Left colon (tissue), 2 donors: ENCODE results near the gene EPSTI1. TPM values are rescaled to one million over a fixed set of nuclear protein-coding genes. Genes with fewer than 3 reads are reported as not detected.
"Not testable (repeated sequence)": the region's sequence is repeated elsewhere in the genome, so short reads cannot be mapped to it uniquely, and the experiment has no call there.

Source experiments
- ATAC-seq: fragments of 200-7000 bp; cut with Tn5 transposase; one replicate; pipeline ENCODE4 v1.9.1; 2020; ENCODE audit warnings: mild to moderate bottlenecking, moderate library complexity
- DNase-seq, 2 donors: peaks; one replicate each; pipeline ENCODE4 v3.0.0-alpha.2; 2020
- intact Hi-C, 2 donors: fragments of 100-400 bp; cut with DNase I in 1 of 2; cut with micrococcal nuclease in 1 of 2; formaldehyde crosslinking; loops; one replicate each; pipeline versions ENCODE4 v1.11.2 to v1.14.0; 2022; cut with DNase I, micrococcal nuclease
- total RNA-seq, 2 donors: library from RNA; stranded (reverse); fragmentation: NEBNext Ultra II Directional; extraction: Animal tissue kit (Norgen Biotek cat#: 25700); gene quantifications; one replicate each; pipeline ENCODE4 v1.2.1, GENCODE V29; 2021
- donor health status: DM: no; HTN: no; CAD: no.
- donor health status: DM: yes; HTN: yes; CAD: no.

The EPSTI1 gene
- total RNA-seq, 2 donors from 2014 or later: 9.4 to 24.2 TPM

DNA sequence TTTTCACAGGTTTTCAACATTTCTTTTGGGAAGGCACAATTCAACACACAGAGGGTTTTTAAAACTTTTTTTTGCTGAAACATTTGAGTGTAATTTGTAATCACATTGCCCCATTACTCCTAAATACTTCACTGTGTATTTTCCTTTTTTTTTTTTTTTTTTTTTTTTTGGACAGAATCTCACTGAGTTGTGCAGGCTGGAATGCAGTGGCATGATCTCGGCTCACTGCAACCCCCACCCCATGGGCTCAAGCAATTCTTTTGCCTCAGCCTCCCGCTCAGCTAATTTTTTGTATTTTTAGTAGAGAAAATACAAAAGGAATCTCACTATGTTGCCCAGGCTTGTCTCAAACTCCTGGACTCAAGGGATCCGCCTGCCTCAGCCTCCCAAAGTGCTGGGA lies 16.6 kb upstream of the EPSTI1 start:
- intact Hi-C loops: no loop called here
- ATAC-seq (no peak), DNase-seq (no peak)

DNA sequence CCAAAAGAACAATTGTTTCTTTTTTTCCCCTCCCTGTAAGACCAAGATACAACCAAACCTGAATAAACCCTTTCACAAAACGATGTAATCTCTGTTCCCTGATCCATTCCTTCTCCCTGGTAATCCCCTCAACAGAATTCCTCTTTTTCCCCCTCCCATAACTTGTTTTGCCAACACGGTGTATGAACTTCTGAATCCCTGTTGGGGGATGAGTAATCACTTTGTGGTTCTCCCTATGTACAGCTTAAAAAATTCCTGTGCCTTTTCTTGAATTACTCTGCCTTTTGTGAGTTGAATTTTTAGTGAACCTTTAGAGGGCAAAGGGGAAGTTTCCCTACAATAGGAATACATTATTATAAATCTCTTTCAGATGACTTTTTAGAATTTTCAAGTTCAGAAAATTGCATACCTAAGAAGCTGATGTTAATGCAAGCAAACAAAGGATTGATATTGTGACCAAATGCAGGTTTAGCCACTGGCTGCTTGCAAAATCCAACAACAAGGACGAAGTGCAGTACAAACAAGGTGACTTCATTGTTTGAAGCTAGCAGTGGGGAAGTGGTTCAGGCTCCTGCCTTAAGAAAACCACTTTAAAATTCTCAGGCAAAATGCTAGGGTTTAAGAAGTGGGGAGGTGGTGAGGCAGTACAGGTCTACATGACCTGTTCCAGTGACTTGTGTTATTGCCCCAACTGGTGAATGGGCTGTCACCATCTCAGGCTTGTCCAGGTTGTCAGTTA lies 15.0 kb upstream of the EPSTI1 start:
- intact Hi-C loops: no loop called here
- no peak for ATAC-seq
- DNase-seq: no peak

- DNase-seq: no peak
- ATAC-seq: no peak
- intact Hi-C loops: no loop called here
Measured at GRCh38 chr13:43005460-43006236, 13.6 kb upstream of the EPSTI1 start.

DNA sequence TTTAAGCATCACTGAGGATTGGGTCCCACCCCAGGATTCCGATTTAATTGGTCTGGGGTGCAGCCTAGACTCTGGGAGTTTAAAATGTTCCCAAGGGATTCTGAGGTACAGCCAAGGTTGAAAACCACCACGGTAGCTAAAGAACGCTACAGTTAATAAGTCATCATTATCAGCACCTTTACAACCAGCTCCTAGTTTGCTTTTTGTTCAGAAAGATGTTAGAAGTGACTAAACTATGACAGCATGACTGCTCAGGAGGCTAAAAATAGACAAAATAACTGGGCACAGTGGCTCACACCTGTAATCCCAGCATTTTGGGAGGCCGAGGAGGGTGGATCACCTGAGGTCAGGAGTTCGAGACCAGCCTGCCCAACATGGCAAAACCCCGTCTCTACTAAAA lies 11.7 kb upstream of the EPSTI1 start:
- intact Hi-C loops: no loop called here
- ATAC-seq (no peak), DNase-seq (no peak)

GRCh38 chr13:43003010-43003409 lies 11.0 kb upstream of the EPSTI1 start:
- DNase-seq (no peak), ATAC-seq (no peak)
- intact Hi-C loops: no loop called here

DNA sequence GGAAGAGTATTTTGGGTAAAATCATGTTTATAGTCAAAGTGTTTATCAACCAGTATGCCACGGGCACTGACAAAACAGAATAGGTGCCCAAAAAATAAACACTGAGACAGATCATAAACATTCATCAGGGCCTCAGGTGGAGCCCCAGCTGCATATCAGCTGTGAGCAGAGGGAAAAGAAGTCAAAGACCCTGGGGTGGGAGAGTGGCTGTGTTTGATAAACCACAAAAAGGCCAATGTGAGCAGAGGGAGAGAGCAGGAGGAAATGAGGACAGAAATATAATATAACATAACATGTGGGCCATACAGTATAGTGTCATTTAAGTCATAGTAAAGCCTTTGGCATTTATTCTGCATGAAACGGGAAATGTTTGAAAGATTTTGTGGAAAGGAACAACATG lies 10.0 kb upstream of the EPSTI1 start:
- DNase-seq (no peak), ATAC-seq (no peak)
- intact Hi-C loops: no loop called here

DNA sequence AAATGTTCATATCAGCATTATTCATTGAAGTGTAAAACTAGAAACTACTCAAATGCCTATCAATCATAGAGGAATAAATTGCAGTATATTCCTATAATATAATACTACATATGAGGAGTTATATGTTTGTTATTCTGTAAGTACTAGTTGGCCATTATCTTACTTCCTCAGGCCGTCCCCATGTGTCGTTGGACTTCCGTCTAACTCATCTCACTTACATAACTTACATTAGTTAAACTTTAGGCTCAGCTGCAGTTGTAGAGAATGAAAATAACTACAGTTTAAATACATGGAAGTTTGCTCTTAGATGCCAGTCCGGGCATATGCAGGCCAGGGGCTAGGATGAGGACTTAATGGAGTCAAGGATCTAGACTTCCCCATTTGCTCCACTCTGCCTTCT lies 8.6 kb upstream of the EPSTI1 start:
- intact Hi-C loops: no loop called here
- DNase-seq (no peak), ATAC-seq (no peak)

- ATAC-seq (no peak), DNase-seq (no peak)
- intact Hi-C loops: no loop called here
Measured at GRCh38 chr13:42999491-42999890, 7.5 kb upstream of the EPSTI1 start.

DNA sequence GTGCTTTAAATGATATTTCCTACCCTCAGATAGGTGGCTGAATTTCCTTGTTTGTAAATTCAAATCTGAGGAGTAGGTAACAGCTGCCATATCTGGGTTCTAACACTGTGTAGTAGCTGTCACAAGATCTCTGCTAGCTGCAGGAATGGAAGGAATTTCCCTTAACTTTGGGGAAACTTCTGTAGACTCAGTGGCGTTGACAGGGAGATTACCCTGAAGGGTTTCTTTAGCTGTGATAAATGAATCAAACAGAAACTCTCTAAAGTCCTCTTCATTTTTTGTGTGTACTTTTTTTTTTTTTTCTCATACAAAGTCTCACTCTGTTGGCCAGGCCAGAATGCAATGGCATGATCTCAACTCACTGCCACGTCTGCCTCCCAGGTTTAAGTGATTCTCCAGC lies 5.3 kb upstream of the EPSTI1 start:
- ATAC-seq (no peak), DNase-seq (no peak)
- intact Hi-C loops: no loop called here

- intact Hi-C loops: no loop called here
- no peak for ATAC-seq
- no peak for DNase-seq
Measured at GRCh38 chr13:42996584-42996983, 4.5 kb upstream of the EPSTI1 start.

DNA sequence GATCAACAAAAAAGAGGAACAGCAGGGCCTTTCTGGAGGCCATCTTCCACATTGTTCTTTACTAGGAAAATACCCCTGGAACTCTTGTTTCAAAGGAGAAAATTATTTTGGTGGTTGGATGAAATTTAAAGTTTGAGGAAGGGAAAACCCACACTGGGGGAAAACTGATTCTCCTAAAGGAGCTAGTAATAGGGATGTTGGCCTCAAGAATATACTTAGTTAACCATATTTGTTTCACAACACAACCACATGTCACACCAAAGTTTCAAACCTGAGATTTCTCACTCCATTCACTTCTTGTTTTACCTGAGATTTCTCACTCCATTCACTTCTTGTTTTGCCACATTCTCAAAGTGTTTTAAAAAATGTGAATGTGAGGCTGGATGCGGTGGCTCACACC lies 2.8 kb upstream of the EPSTI1 start:
- intact Hi-C loops: no loop called here
- no peak for ATAC-seq
- DNase-seq: no peak

DNA sequence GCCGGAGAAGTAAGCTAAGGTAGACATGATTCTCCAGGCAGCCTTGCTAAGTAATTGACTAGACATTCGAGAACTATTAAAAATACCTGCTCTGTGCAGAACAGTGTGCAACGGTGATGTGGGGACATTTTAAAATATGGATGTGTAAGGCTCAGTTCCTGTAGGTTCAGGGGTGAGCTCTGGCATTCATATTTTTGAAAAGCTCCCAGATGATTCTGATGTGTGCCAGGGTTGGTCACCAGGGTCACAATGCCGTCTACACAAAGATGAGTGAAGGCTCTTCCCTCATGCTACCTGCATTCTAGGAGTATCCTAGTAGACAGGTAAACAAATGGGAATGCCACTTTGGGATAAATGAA lies 702 bp upstream of the EPSTI1 start:
- DNase-seq (no peak), ATAC-seq (no peak)
- intact Hi-C loops: no loop called here

- DNase-seq, intact Hi-C loops: not testable (repeated sequence)
- peak; percentile 56 for ATAC-seq
Measured at GRCh38 chr13:42991233-42991897, 676 bp downstream of the EPSTI1 start.

DNA sequence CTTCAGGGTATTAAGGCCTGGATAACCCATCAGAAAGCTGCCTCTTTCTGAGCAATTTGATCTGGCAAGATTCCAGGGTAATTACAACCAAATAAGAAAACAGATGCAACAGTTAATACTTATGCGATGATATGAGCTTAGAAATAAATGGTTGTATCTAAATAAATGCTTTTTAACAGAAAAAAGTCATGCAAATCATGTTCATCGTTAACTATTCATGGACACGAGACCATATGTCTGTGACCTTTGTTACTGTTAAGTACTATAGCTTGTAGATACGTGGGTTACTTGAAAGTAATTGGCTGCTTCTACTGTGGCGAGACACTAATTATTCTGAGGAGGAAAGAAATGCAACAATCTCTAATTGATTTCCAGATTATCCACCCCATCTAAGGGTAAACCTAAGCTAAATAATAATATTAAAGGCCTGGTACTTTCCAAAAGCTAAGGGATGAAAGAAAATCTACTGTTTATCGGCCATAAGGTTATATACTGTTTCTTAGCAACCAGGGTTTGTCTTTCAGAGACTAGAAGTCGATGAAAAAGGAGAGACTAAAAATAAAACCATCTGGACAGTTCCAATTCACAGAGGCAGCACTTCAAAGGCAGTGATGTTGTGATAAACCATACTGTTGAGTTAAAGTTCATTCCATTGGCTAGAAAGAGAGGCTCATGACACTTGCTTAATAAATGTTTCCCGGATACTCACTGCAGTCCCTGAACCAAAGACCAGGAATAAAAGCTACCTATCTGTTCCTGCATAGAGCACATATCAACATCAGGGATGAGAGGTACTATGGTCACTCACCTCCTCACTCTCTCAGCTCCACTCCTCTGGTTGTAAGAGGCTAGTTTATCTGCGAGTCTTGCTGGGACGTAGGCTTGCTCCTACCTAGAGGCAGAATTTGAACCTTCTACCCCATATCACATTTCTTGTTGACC lies 1.5 kb downstream of the EPSTI1 start:
- DNase-seq: no peak
- no peak for ATAC-seq
- intact Hi-C loops: no loop called here

DNA sequence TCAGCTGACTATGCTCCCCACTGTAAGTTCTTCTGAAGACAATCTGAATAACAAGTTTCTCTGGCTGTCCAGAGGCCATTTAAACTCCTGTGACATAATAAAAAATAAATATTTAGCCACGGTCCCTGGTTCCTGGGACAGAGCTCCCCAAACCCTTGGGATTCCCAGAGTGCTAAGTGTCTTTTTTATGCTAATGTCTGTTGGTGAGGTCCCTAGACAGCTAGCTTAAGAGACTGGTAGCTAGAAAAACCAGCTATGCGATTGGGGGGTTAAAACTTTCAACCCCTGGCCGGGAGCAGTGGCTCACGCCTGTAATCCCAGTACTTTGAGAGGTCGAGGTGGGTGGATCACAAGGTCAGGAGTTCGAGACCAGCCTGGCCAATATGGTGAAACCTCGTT lies 5.9 kb downstream of the EPSTI1 start:
- DNase-seq: no peak
- no peak for ATAC-seq
- intact Hi-C loops: no loop called here

DNA sequence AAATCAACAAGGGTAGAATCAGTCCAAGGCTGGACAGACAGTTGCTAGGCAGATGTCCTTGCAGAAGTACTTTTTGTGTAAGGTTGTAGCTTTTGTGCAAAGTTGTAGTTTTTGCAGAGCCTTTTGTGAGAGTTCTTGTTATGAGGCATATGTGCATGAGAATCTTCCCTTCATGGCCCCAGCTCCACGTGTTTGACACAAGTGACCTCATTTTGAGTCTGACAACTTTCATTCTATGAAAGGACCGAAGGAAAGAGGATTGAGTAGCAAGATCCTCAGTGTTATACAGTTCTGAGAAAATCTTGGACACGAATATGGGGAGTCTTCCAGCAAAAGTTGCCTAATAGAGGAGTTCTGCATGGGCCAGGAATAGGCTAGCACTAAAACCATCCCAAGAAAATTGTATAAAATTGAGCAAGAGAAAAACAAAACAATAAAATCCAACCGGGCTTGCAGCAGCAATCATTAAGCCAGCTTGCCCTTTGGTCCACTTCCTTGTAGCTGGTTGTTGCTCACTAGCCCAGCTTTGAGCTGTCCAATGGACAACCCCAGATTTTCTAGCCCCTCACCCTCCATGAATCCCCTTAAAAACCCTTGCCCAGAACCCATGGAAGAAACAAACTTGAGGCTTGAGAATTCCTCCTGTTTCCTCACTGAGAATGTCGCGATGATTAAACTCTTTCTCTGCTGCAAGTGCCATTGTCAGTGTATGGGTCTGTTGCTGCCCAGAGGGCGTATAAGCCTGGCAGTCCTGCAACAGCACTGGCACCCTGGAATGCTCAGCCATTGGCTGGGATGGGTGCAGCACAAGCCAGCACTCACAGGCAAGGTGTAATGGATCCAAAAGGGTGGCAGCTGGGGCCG lies 6.5 kb downstream of the EPSTI1 start:
- DNase-seq (peak; percentile 76 to 78), ATAC-seq (peak; percentile 93)
- intact Hi-C loops: no loop called here

- intact Hi-C loops: no loop called here
- no peak for DNase-seq
- ATAC-seq: no peak
Measured at GRCh38 chr13:42984691-42985090, 7.3 kb downstream of the EPSTI1 start.

GRCh38 chr13:42984026-42984425 lies 8.0 kb downstream of the EPSTI1 start:
- intact Hi-C loops: no loop called here
- no peak for ATAC-seq
- no peak for DNase-seq
